ENCODE measurements around the gene MTOR.
"Not testable (repeated sequence)": the region's sequence is repeated elsewhere in the genome, so short reads cannot be mapped to it uniquely, and the experiment has no call there.

MTOR gene

DNA sequence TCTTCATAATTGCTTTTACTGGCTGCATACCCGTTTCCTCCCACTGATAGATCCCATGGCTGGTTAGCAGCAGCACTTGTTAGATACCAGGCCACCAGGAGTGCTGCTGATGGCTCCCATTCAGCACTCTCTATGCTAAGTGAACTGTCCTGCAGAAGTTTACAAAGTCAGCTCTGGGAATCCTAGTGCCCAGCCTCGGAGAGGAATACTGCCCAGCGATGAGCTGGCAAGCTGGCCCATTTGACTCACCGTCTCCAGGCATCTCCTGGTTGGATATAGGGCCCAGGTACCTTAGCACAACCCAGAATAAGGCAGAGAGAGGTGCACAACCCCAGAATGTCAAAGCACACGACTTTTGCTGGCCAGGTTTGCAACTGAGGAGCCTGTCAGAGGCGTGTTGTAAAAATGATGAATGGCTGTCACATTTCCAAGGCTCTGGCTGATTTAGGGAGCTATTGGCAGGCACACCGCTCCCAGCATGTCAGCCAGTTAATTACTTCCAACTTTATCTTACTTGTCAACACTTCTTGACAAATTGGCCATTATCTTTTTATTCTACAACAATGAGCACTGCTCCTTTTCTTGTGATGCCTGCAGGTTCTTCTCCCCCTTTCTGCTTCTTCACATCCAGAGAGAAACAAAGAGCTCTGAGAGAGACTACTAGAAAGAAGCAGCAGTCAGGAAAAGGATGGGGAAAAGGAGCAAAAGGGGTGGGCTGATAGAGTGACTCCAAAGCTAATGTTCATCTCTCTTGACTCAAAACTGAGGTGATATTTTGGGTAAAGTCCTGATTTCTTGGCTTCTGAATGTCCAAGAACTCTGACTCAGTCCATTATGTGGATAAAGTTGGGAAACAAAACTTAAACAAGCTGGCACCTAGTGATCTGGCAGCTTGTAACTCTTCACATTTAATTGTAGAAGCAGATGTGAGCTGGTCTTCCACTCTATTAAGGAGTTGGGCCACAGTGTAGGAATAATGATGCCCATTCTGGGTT lies 84.0 kb downstream of the MTOR start:
- no peak for DNase-seq

- DNase-seq = no peak
These were observed 86.2 kb downstream of the MTOR start for GRCh38 chr1:11176081-11176706.

DNA sequence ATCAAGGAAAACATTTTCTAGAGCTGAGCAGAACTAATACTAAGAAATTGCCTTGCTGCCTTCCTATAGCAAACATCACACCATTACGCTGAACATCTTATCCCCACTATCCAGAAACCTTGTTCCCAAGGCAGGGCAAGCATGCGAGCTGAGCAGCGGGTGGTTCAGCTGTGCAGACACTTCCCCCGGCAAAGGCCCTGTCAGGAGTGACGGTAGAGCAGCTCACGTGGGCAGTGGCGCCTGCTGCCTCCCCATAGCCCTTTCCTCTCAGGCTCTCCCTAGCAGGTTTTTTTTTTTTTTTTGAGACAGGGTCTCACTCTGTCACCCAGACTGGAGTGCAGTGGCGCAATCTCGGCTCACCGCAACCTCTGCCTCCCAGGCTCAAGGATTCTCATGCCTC lies 86.9 kb downstream of the MTOR start:
- no peak for DNase-seq

DNA sequence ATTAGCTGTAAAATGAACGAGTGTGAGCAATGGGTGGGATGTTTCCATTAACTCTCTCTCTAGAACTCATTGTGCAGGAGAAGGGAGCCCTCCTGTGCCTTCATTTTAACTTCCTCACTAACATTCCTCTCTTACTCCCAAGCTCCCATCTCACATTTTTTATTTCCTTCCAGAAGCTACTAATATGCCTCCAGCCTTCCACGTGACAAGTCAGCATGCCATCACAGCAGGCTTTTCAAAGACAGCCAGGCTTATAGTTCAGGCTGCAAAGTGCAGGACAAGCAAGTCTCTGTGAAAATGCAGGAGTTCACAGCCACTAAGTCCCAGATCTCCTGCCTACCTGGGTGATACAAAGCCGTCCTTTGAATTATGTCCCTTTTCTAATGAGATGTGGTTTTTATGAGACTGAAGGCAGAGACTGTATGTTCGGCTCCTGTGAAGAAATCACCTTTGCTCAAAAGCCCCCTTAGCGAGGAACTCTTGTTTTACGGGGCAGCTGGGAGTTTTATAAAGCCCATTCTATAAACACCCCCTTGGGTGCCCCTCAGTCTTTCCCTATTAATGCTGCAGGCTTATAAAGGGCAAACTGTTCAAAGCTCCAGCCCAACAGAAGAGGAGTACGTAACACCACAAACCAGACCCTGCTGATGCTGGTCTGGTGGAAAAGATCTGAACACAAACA lies 87.9 kb downstream of the MTOR start:
- no peak for DNase-seq

- no peak for DNase-seq
These were observed 92.2 kb downstream of the MTOR start for GRCh38 chr1:11170102-11170501.

- no peak for DNase-seq
These were observed 93.1 kb downstream of the MTOR start for GRCh38 chr1:11169202-11169601.

DNA sequence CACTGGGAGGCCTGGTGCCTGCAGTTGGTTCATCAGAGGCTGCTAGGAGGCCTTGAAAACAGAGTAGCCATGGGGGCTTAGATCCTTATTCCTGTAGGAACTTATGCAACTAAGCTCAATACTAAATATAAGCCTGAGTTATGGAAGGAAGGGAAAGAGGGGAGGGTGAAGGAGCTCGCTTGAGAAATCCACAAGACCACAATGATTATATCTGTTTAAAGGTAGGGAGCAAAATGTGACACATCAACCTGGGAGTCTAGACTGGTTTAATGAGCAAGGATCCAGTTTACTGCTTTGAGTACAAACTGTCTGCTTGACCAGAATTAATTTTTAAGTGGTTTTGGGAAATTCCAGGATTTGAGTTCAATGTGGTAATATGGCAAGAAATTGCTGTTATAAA lies 93.6 kb downstream of the MTOR start:
- DNase-seq = no peak

DNA sequence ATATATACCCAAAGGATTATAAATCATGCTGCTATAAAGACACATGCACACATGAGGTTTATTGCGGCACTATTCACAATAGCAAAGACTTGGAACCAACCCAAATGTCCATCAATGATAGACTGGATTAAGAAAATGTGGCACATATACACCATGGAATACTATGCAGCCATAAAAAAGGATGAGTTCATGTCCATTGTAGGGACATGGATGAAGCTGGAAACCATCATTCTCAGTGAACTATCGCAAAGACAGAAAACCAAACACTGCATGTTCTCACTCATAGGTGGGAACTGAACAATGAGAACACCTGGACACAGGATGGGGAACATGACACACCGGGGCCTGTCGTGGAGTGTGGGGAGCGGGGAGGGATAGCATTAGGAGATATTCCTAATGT lies 95.6 kb downstream of the MTOR start:
- not testable (repeated sequence) for DNase-seq

GRCh38 chr1:11162752-11163151 lies 99.6 kb downstream of the MTOR start:
- not testable (repeated sequence) for DNase-seq

DNA sequence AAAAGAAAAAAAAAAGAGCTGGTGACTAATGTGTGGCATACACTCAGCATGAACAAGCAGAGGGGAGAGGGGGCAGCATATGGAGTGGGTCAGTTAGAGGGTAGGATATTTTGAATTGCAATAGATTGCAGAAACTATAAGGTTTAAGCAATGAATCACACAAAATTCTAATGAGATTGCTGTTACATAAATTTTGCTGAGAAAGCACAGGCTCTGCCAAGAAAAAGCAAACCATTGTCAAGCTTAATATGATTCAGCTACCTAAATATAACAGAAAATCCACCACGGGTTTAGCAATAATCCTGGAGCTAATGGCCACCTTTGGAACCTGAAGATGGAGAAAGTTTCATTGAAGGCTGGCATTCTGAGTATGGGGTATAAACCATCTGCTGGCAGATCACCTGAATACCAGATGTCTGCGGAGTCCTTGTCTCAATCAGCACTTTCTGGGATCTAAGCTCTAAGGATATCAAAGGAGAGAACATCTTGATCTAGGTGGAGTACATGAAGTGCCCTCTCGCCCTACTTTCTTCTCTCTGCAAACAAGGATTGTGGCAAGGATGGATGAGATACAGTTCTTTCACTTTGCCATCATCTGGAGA lies 103.5 kb downstream of the MTOR start:
- DNase-seq = no peak

- no peak for DNase-seq
These were observed 104.1 kb downstream of the MTOR start for GRCh38 chr1:11158291-11158690.

DNA sequence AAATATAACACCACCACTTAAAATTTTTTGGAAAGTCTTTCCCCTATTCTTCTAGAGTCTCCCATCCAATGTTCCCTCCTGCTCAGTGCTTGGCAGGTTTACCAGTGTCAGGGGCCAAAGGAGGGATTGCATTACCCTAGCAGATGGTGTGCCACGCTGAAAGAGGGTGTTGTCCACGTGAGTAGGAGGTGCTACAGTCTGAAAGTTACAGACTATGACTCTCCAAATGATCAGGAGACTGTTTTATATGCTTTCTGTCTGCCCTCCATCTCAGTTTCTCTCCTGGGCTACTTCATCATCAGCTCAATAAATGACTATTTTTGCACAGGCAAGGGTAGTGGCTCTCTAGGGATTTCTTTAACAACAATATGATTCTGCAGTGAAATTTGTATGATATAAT lies 104.5 kb downstream of the MTOR start:
- no peak for DNase-seq

- no peak for DNase-seq
These were observed 105.0 kb downstream of the MTOR start for GRCh38 chr1:11157394-11157793.

- no peak for DNase-seq
These were observed 105.4 kb downstream of the MTOR start for GRCh38 chr1:11156963-11157362.

DNA sequence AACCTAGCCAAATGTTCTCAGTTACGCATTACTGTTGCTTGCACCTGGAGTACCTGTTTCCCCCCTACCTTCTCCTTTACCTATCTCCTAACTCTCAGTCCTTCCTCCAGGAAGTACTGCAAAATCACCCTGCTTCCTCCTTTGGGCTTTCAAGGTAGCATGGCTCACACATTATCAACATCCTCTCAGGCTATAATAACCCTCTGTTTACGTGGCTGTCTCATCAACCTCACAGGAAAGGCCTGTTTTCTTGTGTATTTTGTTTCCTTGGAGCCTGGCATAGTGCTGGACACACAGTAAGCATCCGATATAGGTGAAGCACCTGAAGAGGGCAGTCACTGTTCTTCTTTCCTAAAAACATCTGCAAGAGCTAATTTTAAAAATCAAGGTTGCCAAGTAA lies 105.9 kb downstream of the MTOR start:
- DNase-seq = no peak

DNA sequence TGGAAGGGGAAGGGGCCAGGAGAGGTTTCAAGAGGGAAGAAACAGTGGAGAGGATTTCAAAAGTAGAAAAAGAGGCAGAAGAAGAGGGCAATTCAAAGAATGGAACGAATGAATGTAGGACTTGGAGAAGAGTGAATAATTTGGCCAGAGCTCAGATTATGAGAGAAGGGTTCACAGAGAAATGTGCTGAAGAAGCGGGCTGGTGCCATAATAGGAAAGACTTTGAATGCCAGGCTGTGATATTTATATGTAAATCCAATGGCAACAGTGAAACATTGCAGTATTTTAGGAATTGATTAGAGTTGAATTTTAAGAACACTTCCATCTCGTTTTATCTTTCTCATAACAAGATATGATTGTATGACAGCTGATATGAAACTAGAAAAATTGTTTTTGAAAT lies 109.2 kb downstream of the MTOR start:
- no peak for DNase-seq

GRCh38 chr1:11152755-11153154 lies 109.6 kb downstream of the MTOR start:
- DNase-seq = no peak

DNA sequence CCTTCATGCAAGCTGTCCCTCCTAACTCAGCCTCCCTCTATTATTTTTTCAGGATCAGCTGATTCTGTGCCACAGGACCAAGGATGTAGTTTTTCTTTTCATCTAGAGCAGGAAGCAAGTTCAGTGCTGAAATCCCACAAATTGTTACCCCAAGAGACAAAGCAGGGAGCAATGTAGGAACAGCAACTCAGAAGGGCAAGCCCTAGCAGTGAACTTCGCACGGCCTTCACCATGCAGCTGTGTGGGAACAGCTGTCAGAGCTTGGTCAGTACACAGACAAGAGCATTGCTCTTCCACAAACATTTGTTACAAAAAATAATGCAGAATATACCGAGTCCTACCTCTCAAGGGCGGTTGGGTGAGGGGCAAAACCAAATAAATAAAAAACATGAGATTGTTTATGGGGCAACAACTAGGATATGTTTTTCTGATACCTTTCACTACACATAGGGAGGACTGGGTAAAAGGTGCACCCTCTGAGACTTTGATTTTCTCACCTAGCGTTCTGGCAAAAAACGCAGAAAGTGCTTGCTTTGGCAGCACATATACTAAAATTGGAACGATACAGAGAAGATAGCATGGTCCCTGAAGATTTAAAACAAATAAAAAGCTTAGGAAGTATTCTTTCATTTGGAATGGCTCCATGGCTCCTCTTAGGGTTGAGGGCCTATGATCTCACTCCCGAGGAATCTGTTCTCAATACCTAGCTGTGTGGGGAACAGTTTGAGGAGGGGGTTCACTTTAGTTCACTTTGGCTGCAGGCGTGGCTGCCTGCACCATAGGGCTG lies 110.3 kb downstream of the MTOR start:
- DNase-seq = no peak

- no peak for DNase-seq
These were observed 111.2 kb downstream of the MTOR start for GRCh38 chr1:11151114-11151513.

DNA sequence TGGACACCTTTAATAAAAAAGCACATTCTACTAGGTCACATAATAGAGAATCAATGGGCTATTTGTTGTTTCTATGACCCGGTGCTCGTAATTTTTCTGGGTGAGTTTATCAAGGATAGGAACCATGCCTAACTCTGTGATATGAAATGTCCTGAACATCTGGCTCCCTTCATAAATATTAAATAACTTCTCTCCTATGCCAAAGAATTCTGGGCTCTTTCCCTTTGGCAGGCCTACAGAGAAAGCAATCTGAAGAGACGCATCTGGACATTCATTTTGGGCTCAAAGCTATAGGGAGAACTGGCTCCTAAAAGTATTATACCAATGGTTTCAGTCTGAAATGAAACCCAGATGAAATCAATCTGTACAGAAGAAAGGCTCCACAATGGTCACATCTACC lies 112.0 kb downstream of the MTOR start:
- DNase-seq = no peak

DNA sequence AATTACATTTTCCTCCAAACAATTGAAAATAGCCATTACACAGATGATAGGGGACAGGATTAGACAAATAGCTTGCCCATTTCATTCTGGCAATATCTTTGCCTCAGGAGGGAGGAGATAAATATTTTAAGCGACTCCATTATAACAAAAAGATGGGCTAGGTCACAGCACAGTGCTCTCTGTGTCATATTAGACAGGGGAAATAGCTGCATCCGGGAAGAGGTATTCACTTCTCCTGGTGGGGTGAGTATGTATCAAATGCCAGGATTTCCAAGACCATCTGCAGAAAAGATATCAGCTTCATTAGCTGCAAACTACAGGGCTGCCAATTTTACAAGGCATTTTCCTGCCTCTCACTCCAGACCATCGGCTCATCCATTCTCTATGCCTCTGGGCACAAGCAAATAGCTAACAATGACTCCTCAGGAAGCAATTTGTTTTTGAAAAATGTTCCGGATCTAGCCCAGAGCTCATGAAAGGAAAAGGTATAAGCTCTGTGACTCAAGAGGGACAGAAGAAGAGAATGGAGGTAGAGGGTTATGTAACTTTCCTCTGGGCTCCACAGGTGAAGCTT lies 115.1 kb downstream of the MTOR start:
- no peak for DNase-seq

DNA sequence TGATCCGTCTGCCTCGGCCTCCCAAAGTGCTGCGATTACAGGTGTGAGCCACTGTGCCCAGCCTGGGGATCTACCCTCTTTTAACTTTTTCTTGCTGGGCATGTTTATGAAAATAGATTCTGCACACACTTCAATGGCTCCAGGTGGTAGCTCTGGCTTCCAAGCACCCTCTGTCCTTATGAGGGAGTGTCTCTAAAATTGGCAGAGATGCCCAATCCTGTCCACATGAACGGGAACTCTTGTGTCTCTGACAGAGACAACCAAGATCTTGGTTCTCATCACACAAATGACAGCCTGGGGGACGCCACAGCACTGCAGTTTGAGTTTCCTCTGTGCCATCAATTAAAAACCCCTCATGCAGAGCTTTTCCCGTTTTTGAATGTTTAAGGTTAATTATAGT lies 116.6 kb downstream of the MTOR start:
- DNase-seq = no peak

Data from effector CD8-positive, alpha-beta T cell (primary cell).